Fibroblast of peridontal ligament (primary cell): ENCODE results near the gene DDX51.
A peak's percentile ranks its signal among the peaks of the same experiment; 100 is the strongest.

Source experiments
- DNase-seq: peaks from one replicate; pipeline ENCODE4 v3.0.0-alpha.2; 2010; ENCODE audit errors: extremely low read depth

The DDX51 gene, protein sequence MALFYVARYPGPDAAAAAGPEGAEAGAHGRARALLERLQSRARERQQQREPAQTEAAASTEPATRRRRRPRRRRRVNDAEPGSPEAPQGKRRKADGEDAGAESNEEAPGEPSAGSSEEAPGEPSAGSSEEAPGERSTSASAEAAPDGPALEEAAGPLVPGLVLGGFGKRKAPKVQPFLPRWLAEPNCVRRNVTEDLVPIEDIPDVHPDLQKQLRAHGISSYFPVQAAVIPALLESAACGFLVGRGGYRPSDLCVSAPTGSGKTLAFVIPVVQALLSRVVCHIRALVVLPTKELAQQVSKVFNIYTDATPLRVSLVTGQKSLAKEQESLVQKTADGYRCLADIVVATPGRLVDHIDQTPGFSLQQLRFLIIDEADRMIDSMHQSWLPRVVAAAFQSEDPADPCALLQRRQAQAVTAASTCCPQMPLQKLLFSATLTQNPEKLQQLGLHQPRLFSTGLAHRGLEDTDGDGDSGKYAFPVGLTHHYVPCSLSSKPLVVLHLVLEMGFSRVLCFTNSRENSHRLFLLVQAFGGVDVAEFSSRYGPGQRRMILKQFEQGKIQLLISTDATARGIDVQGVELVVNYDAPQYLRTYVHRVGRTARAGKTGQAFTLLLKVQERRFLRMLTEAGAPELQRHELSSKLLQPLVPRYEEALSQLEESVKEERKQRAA

DNA sequence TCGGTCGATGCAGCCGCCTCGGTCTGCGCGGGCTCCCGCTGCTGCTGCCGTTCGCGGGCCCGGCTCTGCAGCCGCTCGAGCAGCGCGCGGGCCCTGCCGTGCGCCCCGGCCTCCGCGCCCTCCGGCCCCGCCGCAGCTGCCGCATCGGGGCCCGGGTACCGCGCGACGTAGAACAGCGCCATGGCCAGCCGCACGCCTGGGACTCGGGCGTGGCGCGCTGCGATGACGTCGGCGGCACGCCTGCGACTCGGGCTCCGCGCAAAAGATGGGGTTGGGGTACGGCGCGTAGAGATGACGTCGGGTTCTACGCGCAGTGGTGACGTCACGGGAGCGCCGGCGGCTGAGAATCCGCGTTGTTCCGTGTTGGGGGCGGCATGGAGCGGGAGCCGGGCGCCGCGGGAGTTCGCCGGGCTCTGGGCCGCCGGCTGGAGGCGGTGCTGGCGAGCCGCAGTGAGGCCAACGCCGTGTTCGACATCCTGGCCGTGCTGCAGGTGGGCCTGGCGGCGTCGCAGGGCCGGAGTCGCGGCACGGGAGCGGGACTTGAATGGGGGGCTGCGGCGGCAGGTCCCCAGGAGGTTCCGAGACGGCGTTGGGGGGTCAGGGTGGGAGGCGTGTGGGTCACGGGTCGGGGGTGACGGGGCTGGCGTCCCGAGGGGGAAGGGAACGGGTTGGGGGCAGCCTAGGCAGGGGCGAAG is at the start of gene DDX51, which contains the start of gene NOC4L:
TSS of gene DDX51 (minus strand) at position 205 of the 695 bp plus-strand sequence. CDS start at position 182, 23 bp downstream.
TSS of gene NOC4L (plus strand) at position 343 of the 695 bp plus-strand sequence. CDS start at position 375, 32 bp downstream.
- DNase-seq: peak; percentile 93

DNA sequence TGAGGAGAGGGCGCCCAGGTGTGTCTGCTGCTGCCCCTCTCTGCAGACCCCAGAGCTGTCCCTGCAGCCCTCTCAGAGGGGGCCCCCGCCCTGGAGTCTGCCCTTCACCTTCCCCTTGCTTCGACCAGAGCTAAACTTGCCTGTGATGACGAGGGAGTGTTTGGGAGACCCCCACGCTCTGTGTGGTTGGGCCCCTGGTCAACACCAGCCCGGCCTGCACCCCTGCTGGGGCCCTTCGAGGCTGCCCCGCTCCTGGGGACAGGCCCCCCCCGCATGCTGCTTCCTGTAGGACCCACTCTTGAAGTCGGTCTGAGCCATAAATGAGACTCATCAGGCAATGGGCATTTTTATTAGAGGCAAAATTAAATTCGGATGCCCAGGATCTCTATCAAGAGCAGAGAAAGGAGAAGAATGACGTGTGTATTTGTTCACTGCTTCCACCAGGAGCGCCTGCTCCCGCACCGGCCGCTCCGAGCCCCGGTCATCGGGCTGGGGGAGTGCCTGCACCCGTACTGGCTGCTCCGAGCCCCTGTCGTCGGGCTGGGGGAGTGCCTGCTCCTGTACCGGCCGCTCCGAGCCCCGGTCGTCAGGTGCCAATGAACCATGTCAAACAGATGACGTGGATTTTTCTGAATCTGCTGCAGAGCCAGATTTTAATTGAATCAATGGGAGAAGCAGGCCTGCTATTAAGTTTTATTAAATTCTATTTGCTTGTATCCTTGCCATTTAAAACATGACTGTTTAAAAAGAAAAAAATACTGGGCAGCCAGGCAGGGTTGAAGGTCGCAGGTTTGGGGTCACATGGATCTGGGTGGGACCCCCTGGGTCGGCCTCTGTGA is 47.8 kb upstream of the DDX51 start:
- no peak for DNase-seq

DNA sequence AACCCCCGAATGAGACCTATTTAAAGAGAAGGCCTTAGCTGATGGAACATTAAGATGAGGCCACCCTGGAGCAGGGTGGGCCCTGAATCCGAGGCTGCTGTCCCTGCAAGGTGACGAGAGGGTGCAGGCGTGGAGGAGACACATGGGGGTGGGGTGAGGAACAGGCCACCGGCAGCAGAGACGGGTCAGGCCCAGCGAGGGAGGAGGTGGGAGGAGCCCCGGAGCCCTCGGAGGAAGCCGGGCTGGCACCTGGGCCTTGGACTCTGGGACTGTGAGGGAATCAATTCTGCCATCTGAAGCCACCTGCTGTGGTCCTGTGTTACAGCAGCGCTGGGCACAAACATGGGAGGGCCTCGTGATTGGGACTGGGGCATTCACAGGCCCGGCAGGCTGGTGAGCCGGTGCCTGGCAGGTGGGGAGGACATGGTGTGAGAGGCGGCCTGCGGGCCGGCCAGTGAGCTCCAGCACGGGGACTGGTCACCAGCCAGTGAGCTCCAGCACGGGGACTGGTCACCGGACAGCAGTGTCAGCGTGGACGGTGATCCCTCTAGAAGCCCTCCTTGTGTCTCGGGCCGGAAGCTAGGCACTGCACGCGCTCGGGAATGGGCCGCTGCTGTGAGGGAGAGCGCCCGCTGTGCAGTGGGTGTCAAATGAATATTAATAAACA is 46.8 kb upstream of the DDX51 start:
- no peak for DNase-seq

DNA sequence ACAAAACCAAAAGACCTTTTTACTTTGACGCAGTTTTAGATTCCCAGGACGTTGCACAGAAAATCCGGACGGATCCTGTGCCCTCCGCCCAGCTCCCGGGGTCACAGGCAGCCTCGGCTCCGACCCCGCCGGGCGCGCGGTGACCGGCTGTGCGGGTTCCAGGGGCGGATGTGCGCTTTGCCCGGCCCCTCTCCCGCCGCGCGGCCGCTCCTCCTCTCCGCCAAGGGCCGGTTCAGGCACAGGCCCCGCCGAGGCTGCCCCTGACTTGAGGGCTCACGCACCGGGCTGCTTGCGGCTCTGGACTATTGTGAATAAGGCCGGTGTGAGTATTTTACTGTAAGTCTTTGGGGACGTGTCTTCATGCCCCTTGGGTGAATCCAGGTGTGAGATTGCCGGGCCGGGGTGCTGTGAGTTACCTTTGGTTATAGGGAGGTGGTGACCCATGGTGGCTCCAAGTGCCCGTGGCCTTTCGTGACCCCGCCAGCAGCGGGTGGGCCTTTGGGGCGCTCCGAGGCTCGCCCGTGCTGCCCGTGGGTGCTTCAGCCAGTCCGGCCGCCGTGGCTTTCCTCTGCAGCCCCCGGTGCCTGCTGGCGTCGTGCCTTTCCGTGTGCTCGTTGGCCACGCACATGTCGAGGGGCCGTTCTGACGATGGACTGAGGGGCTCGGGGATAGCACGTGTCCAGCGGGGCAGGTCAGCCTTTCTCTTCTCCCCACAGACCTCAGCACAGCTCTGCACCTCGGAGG is 46.1 kb upstream of the DDX51 start:
- no peak for DNase-seq

DNA sequence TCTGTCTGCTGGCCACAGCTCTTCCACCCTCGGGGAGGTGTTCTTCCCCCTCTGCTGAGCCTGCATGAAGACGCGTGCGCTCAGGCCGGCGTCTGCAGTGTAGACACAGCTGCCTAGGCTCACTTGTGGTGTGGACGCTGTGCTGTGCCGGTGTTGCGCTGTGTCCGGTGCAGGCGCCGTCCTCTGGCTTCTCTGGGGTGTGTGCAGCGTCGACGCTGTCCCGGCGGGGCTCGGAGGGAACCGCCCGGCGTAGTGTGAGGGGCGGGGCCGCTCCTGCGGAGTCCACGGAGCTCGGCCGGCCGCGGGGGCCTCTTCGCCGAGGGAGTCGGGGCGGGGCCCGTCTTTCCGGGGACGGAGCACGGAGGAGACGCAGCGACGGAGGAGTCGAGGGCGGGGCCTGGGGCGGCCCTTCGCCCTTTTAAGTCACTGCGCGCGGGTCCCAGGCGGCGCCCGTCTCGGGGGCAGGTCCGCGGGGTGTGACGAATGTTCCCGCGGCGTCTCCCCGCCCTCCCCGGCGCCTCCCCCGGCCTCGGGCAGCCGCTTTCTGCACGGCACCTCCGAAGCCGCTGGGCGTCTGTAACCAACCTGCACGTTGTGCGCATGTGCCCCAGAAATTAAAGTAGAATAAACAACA is 45.4 kb upstream of the DDX51 start:
- DNase-seq: peak; percentile 72

DNA sequence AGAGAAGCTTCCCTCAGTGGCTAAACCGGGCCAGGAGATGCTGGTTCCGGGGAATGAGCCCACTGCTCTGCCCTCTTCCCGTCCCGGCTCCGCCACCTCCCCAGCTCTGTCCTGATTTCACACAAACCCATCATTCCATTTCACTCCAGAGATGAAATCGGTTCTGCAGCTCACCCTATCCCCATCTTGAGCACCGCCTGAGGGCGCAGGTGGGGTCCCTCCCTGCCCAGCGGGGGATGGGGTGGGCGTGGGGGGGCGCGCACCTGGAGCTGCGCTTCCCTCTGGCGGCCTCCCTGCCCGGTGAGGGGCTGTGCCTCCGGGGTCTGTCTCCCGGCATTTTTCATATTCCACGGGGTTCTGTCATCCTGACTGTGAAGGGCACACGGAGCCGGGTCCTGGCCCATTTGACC is 44.8 kb upstream of the DDX51 start:
- no peak for DNase-seq

DNA sequence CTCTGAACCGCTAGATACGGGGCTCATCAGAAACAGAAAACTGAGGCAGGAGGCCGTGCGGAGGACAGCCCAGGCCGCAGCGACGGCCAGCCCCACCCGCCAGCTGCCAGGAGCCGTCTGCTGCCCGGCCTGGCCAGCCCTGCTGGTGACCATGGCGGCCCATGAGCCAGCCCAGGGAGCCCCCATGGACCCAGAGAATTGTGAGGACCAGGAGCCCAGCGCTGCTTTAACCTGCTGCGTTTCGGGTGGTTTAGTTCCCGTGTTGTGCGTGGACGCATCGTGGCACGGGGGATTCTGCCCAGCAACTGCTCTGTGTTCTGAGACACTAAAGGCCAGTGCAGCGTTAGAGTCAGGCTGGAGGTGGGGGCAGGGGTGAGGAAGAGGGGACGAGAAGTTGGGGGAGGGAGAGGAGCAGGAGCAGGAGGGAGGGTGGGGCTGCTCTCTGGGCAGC is 44.4 kb upstream of the DDX51 start:
- DNase-seq: no peak

DNA sequence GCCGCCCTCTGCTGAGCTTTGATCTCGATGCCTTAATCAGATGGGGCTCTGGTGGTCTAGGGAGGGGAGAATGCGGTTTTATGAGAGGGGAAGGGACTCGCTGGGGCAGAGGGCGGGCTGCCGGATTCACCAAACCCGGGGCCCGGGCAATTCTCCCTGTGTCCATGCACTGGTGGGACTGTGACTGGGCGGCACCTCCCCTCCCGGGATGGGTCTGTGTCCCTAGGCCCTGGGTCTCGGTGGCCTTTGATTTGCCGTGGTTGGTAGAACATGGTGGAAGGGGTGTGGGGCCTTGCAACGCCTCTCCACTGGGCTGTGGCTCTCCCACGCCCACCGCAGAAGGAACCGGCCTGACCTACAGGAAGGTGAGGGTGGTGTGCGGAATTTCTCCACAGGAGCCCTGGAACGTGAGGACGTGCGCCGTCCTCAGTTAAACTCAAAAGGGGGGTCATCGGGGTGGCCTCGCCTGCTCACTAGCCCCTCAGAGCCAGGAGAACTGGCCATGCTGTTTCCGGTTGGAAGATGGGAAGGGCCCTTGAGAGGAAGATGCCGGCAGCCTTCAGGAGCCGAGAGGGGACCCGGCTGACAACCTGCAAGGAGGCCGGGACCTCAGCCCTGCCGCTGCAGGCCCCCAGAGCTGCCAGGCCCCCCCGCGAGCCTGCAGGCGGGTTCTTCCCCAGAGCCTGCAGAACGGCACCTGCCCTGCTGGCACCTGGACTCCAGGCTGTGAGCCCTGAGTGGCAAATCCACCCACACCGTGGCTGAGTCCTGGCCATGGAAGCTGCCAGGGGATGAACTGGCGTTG is 43.7 kb upstream of the DDX51 start:
- no peak for DNase-seq

DNA sequence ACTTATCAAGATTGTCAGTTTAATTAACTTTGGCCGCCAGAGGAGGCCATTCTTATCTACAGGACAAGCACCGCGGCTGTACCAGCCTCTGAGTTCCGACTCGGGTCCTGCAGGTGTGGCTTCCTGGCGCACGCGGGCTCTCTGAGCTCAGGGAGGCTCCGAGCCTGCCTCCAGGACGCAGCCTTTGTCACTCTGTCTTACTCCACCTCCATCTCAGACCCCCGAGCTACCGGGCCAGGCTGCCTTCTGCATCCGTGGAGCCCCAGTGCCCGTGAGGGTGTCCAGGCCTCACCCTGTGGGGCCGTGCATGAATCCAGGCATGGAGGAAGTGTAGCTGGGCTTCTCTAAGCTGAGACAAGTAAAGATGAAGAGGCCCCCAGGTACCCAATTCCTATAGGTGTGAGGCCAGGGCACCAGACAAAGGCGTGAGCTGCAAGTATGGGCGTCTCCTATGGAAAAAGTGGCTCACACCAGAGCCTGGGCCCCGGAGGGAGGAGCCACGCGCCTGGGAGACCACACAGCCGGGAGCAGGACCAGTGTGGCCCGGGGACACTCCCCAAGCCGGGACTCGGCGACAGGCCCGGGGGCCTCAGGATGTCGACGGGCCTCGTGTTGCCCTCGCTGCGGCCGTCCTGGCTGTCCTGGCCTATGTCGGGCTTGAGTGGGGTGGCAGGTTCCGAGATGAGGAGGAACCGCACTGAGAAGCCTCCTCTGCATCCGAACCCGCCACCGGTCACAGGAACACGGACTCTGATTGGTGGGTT is 42.9 kb upstream of the DDX51 start:
- DNase-seq: no peak

DNA sequence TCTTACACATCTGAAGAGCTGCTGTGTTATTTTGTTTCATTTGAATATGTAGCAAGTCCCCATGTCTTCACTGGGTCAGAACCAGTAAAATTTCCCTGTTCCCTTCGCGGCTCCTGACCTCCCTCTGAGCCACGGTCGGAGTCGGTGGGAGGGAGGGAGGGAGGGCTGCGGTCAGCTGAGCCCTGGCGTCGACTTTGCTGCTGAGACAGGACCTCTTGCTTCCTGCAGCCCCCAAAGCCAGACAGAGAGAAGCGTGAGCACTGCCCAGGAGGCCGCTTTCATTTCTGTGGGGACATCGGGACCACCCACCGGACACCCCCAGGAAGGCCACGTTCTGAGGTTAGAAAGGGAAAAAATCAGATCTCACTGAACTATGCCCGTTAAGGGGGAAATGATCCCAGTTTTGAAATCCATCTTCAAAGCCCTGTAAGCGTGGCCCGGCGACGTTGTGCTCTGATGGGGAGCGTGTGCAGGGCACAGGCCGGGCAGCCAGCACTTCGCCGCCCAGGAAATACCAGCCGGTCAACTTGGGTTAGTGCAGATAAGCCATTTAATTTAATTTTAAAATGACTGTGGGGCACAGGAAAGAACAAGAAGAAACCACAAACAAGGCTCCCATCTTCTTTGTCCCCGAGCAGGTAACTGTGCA is 42.2 kb upstream of the DDX51 start:
- DNase-seq: no peak

DNA sequence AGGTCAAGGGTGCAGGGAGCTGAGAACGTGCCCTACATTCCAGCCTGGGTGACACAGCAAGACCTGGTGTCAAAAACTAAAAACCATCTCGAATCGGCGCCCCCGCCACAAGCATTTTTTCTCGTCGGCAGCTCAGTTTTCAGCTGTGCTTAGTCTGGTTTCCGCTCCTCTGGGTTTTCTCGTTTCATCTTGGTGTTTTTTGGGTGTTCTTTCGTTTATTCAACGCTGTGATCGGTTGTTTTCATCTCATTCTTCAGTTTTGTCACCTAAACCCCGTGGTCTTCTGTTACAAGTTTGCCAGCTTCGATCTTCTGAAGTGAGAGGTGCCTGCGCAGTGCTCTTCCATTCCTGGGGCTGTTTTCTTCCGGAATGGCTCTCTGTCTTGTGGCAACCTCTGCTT is 41.6 kb upstream of the DDX51 start:
- no peak for DNase-seq

DNA sequence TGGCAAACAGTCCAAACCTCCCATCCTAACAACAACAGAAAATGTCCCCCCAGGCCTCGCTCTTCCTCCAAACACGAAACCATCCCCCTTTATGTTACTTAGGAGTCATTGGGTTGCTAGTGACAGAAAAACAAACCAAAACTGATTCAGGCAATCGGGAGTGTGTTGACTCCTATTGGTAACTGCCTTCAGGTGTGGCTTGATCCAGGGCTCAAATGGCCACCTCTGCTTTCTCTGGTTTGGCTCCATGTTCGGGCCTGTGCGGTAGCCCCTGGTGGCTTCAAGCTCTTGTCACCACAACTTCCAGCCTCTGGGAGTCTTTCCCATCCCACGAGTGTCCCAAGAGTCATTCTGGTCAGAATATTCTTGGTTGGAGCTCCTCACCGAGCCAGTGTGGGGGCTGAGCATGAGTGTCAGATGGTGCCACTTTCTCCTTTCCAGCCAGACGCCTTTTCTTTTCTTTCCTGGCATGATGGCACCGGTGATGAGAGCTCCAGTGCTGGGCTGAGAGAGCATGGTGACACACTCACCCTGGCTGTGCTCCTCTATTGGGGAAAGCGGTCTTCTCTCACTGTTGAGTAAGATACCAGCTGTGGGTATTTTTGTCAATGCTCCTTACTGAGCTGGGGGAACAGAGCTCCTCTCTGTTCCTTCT is 38.7 kb upstream of the DDX51 start:
- no peak for DNase-seq

DNA sequence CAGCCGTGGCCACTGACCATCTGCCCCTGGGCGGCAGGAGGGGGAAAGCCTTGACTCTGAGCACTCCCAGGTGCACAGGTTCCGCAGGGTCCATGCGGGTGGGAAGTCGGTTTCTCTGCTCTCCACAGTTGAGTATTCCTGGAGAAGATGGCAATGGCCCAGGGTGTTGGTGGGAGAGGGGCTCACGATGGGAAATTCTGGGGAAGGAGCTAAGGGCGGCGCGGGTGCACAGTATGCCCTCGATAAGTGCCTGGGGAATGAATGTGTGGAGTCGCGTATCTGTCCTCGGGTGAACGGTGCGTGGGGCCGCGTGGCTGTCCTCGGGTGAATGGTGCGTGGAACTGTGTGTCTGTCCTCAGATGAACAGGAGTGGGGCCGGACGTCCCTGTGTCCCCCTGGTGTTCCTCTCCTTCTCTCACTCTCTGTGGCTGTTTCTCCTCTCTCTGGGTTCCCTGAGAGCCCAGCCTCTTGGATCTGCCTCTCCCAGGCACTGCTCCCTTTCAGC is 38.1 kb upstream of the DDX51 start:
- DNase-seq: no peak

DNA sequence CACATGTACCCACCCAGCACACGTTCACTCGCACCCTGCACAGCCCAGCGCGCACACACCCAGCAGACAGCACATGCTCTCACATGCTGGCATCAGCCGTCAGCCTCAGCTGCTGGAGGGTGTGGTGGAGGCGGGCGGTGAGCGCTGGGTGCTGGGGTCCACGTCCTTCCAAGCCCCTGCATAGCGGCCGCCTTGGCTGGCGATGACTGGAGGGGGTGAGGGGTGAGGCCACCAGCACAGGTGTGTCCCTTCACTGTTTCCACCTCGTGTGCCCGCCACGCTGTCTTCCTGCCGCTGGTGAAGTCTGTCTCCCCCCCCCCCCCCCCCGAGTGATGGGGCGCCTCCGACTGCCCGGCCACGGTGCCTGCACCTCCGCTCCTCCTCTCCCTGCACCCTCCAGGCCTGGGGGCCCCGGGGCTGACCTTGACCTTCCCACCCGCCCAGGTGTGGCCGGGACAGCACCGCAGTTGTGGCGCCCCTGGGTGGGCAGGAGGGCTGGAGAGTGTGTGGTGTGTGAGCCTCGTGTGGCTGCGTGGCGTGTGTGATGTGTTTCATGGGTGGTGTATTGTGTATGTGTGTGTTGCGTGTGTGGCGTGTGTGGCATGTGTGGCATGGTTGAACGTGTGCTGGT is 37.6 kb upstream of the DDX51 start:
- DNase-seq: no peak

DNA sequence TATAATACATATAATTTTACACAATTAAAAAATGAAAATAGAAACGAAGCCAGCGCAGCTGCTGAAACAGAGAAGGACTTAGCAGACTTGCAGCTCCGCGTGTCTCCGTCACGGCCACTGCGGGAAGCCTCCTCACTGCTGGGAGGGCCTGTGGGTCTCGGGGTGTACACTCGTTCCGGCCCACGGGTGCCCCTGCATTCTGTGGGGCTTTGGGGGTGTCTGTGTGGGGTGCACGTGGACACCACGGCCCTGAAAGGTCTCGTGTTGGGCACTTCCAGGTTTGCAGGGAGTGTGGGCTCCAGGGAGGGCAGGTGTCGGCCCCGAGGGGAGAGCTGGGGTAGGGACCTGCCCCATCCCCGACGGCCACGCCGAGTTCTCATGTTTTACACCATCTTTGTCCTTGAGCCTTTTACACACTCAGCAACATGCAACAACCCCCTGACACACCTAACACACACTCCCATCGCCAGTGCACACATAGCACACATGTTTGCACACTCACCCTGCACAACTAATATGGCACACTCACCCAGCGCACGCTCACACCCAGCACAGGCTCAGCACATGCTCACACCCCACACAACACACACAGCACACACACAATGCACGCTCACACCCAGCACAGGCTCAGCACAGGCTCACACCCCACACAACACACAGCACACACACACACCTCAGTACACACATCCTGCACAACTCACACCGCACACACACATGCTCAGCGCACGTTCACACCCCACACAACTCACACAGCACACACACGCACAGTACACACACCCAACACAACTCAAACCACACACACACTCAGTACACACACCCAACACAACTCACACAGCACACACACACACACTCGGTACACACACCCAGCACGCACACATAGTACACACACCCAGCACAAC is 36.8 kb upstream of the DDX51 start:
- DNase-seq: no peak
